Daoy (cell line): ENCODE data around the gene SPNS3. TPM values are rescaled to one million over a fixed set of nuclear protein-coding genes. Genes with fewer than 3 reads are reported as not detected.

Experiments
- DNase-seq: peaks from one replicate; pipeline ENCODE4 v3.0.0-alpha.2; 2015; ENCODE audit warnings: low read depth
- total RNA-seq: library from RNA; depleted of rRNA; stranded (reverse); fragments of >200 nt; shearing (Covaris generic); gene quantifications from 2 replicates; pipeline ENCODE4 v1.2.3, GENCODE V29; 2014

SPNS3 gene
- total RNA-seq, 1 experiment from 2014 or later: 0.11 TPM

DNA sequence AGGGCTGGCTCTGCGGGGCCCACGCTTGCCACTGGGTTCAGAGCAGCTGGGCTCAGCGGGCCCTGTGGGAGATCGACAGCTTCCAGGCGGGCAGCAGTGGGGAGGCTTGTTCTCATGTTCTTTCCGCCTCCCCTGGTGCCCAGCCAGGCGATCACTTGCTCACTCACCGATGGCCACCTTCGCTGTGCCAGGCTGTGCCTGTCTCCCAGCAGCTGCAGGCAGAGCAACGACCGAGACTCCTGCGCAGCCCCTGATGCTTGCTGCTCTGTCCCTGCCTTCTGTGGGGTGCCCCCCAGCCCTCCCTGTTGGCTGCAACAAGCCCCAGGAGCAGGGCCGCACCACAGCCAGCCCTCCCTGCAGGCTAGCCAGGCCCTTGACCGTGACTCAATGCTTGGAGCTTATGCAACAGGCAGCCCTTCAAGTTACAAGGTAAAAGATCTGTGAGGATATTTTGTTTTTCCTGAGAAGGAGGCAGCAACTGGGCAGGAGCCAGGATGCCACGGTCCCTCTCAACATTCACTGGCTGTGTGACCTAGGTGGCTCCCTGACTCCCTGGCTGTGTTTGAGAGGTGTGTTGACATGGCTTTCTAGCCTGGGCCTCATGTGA lies 55.4 kb downstream of the SPNS3 start:
- no peak for DNase-seq

DNA sequence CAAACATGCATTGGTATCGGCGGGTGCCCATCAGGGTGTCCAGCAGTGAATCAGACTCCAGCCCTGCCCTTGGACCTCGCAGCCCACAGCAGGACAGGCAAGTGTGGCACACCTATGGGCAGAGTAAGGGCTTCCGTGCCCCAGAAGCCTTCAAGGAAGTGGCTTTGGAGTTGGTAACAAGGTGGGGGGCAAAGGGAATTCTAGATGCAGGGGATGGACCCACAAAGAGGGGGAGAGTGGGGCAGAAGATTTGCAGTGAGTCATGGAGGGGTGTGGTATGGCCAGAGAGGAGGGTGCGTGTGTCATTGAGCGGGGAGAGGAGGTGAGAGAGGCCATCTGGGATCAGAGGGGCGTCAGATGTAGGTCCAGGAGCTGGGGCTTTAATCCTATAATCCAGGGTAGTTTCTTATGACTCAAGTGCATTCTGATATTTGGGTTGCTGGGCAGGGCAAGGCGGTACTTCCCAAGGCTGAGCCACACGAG lies 56.4 kb downstream of the SPNS3 start:
- peak; percentile 42 for DNase-seq

GRCh38 chr17:4490637-4491061 lies 56.9 kb downstream of the SPNS3 start:
- DNase-seq: no peak

- peak; percentile 71 for DNase-seq
Observed at GRCh38 chr17:4492721-4493561, 59.2 kb downstream of the SPNS3 start.

DNA sequence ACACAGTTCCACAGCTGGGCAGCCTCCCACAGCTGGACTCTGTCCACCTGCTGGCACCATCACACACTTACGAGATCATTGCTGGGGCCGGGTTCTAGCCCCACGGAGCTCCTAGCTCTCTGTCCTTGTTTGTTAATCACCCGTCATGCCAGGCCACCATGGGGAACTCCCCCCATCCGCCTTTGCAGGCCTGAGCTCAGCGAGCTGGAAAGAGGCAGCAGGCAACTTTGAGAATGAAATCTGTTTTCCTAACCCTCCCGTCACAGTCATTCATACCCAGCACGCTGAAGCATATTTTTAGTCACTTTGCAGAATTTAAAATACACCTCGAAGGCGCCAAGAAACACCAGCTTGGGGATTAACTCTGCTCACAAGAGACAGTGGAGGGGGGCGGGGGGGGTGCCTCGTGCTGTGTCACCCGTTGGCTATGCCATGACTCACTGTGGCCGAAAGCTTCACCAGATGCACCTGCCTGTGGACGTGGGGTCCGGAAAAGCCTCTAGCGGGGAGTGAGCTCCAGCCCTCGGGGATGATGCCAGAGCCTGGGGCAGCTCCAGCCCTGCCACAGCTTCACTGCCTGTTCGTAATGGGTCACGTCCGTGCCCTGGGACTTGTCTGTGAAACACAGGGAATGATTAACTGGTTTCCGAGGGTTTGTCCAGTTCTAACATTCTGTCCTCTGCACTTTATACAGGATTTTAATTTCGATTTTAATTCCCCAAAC lies 63.5 kb downstream of the SPNS3 start:
- DNase-seq: peak; percentile 85

GRCh38 chr17:4498461-4499397 lies 65.0 kb downstream of the SPNS3 start, which contains the start of gene SPNS2:
SPNS2 (plus strand) TSS chr17:4498881; CDS start chr17:4499048, 167 bp downstream.
- DNase-seq: peak; percentile 77

DNA sequence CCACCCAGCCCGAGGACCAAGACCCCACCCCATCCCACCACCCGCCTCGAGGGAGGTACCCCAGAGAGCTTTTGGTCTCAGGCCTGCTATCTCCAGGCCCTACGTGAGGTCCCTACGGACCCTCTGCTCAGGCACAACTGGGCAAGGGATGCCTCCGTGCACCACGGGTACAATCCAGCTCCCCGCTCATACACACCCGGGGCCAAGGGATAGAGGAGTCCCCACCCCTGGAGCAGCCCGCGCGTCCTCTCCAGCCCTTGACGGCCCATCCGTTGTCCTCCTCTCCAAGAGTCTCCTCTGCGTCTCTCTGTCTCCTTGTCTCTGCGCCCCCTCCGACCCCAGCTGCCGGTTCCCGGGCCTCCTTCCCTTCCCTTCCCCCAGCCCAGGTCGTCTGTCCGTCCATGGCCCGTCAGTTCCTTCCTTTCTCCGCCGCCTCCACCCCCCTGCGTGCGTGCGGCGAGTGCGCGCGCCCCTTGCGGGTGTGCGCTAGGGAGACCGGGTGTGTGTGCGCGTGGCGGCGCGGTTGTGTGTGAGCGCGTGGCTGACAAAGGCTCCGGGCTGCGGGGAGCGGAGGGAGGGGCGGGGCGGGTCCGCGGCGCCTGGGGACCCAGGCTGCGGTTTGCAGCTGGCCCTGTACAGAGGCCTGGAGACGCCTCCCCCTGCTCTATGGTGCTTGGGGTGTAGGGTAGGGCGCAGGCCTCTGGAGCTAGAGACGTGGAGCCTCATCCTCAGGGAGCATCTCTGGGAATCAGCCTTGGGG lies 65.9 kb downstream of the SPNS3 start:
- no peak for DNase-seq

- DNase-seq: no peak
Observed at GRCh38 chr17:4500191-4500571, 66.4 kb downstream of the SPNS3 start.

DNA sequence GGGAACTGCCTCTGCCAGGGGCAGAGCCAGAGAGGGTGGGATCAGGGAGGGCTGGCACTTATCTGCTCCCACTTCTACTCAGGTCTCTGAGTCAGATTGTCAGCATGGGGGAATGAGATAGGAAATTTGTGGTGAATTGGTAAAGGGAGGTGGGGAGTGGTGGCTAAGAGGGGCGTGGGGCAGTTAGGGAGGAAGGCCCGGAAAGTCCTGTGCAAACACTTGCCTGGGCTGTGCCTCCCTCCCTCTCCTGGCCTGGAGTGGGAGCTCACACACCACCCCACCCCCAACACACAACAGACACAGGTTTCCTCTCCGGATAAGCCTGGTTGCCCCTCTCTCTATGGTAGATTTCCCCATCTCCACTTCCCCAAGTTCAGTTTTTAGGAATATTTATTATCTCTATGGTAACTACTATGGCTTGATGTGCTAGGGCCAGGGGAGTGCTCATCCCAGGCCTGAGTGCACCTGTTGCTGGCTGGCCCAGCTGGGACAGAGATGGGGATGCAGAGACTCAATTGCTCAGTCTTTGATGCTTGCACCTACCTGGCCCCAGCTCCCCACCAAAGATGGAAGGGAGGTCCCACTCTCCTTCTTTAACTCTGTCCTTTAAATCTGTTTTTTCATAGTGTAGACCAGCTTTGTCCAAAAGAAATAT lies 67.7 kb downstream of the SPNS3 start:
- DNase-seq: no peak

DNA sequence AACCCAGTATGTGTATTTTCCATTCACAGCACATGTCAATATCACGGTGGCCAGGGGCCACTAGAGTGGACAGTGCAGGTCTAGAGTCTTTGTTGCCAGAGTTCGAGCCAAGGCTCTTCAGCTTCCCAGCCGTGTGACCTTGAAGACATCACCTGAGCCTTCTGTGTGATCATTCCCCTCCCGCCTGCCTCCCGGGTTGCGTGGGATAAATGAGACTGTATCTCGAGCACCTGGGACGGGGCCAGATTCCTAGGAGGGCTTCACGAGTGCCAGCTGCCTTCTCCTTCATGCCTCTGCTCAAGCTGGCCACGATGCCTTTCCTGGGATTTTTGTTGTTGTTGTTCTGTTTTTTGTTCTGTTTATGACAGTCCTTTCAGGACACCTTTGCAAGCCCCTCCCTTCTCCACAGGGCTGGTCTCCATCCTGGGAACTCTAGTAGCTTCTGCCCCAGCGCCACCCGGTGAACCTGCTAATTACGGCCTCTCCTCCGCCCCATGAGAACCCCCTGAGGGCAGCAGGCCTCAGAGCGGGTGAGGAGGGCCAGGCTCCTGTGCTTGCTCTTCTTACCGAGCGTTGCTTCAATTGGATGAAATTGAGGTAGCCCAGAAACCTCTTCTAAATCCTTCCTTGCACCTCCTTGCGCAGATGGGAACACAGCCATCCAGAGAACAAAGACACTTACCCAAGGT lies 68.9 kb downstream of the SPNS3 start:
- no peak for DNase-seq

DNA sequence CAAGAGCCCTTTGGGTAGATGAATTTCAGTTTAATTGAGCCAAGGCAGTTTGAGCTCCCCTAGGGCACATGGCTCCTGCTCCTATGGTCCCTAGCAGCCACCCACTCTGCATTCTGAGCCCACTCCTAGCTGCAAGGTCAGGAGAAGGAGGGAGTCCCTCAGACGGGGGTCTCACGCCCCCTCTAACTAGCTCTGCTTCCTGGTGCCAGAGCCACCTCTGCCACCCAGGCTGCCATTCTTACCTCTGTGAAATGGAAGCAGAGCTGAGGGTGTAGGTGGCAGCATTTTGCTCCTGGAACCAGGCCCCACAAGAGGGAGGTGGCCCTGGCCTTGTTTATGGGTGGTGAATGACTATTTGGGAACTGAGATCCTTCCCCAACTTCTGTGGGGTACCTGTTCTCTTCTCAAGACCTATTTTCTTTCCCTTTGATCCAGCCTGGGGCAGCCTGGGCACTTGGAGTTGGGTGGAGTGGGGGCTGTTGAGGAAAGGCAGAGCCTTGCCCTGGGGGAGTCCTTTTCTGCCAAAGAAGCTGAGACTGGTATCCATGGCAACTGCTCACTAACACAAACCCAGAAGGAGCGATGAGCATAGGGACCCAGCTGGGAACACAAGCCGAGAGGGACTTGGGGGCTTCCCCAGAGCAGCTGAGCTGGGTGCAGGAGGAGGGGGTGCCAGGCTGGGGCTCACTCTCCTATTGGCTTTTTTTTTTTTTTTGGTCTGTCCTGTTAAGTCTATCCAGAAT lies 69.7 kb downstream of the SPNS3 start:
- DNase-seq: no peak

DNA sequence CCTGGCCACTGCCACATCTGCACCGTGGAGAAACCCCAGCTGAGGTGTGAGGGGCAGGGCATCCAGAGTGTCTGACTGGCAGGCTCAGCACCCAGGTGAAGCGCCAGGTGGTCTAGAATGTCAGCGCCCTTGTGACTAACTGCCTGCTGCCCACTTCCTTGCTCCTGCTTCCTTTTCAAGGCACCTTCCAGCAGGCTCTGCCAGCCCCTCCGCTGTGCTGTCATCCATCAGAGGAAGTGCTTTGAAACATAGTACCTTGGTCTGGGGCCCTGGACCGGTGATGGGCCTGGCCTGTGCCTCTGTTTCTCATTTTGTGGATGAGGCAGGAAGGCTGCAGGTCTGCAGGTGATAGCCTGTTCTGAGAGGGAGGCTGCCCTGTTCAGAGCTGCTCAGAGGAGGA lies 70.4 kb downstream of the SPNS3 start:
- no peak for DNase-seq

GRCh38 chr17:4505187-4505586 lies 71.4 kb downstream of the SPNS3 start:
- no peak for DNase-seq

DNA sequence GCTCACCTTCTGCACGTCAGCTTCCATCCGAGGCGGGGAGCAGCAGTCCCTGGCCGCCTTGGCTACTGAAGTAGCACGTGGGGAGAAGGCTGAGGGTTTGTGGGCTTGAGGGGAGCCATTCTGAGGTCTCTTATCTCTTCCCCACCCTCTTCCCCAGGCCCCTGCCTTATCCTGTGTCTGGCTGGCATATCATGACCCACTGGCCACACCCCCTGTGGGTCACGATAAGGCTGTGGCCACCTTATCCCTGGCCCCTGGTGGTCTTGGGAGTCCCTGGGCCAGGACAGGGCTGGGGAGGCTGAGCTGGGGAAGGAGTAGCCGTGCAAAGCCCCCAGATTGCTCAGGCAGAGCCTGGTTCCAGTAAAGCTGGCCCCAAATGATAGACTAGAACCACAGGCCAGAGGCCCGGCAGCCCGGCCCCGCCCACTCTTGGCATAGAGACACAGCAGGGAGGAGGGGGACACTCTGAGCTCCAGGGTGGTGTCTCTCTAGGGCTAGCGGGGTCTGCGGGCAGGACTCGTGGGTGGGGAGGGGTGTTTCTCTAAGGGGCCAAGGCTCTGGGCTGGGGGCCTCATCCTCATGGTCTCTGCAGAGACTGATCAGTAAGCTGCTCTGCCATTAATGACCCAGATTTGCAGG lies 72.6 kb downstream of the SPNS3 start:
- DNase-seq: no peak

- no peak for DNase-seq
Observed at GRCh38 chr17:4506892-4507291, 73.2 kb downstream of the SPNS3 start.

DNA sequence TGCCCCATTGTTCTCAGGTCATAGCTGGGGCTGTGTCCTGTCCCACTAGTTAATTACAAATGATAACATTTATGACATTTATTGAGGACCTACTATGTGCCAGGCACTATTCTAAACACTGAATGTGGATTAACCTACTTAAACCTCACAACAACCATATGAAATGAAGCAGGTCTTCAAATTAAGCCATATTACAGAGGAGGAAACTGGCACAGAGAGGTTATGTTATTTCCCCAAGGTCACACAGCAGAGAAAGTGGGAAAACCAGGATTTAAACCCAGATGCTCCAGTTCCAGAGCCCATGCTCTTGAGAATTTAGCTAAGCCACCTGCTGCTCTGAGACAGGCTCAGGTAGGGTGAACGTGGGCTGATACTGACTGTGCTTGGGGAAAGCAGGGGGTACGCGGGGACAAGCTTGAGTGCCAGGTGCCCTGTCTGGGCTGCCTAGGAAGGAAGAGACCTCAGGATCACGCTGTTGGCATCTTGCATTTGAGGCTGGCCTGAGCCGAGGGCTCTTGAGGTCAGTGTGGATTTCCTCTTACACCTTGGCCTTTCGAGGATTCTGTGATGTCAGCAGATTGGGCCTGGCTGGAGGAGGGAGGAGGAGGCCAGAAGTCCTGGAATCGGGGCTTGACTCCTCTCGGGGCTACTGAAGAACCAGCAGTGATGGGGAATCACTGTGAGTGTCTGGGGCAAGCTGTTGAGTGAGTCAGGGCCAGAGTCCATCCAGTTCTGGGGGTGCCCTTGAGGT lies 73.8 kb downstream of the SPNS3 start:
- no peak for DNase-seq

DNA sequence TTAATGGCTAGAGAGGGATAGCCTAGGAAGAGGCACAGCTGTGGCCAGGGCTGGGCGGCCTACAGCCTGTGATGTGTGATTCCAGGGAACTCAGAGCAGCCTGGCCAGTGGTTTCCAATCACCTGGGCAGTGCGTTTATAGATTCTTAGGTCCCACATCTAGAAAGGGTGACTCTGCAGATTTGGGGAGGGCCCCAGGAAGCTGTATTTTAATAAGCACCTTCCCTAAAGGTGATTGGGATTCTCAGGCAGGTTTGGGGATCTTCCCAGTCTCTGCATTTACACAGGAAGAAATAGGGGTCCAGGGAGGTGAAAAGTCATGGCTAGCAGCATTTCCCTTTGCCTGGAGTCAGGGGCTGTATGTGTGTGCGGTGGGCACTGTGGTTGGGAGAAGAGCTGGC lies 74.5 kb downstream of the SPNS3 start:
- no peak for DNase-seq
